Measurements from ENCODE around the gene KIF5B. TPM values are rescaled to one million over a fixed set of nuclear protein-coding genes. Genes with fewer than 3 reads are reported as not detected.

KIF5B gene
- total RNA-seq, 1 donor from 2014 or later, result 155 TPM

- DNase-seq, result no peak
These were observed 96.6 kb downstream of the KIF5B start for GRCh38 chr10:31959461-31960173.

Other genes with a start within 250 kb of the KIF5B start
- 26.2 and 35.6 TPM in 2 replicates for gene ARHGAP12, start 127.6 kb downstream of the KIF5B start, total RNA-seq

All from dermis blood vessel endothelial cell (primary cell).